GM21447 (cell line): Measurements from ENCODE around the gene BAIAP3.

Source experiments
- ATAC-seq: cut with Tn5 transposase; IDR thresholded peaks from one replicate; pipeline ENCODE4 v1.9.1; 2021; ENCODE audit not compliant: unreplicated experiment

The BAIAP3 gene

DNA sequence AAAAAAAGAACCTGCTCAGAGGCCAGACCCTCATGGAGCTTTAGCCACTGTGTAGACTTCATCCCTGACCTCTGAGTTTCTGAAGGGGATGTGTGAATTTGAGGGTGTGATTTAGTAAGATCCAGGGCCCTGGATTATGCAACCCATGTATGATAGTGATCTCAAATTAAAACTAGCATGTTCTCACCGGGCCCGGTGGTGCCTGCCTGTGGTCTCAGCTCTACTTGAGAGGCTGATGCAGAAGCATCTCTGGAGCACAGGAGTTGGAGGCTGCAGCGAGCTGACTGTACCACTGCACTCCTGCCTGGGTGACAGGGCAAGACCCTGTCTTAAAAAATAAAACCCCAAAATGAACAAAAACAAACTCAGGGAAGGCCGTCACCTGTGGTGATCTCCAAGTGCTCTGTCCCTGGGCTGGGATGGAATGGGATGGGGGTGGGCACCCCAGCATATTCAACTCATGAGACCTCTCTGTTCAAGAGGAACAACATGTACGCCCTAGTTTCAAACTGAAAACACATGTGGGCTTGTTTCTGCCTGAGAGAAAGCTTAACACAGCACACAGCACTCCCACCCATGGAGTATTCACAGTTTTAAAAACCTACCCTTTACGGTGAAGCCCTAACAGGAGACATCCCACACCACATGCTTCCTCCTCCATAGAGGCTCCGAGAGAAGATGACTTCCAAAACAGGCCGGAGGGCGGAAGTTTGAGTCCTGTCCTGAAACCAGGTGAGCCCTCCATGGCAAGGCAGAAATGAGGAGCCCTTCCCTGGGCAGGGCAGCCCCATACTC, 48.4 kb downstream of the BAIAP3 start:
- no peak for ATAC-seq

GRCh38 chr16:1383556-1383955, 50.1 kb downstream of the BAIAP3 start:
- ATAC-seq = no peak

- no peak for ATAC-seq
Measured at GRCh38 chr16:1385232-1385631, 51.8 kb downstream of the BAIAP3 start.

GRCh38 chr16:1387331-1387730, 53.9 kb downstream of the BAIAP3 start:
- ATAC-seq = no peak

DNA sequence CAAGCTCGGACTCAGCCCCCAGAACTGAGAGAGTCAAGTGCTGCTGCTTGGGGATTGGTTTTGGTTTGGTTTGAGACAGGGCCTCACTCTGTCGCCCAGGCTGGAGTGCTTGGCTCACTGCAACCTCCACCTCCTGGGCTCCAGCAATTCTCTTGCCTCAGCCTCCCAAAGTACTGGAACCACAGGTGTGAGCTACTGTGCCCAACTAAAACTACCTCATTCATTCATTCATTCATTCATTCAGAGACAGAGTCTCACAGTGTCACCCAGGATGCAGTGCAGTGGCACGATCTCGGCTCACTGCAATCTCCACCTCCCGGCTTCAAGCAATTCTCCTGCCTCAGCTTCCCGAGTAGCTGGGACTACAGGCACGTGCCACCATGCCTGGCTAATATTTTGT, 56.3 kb downstream of the BAIAP3 start:
- ATAC-seq = no peak

DNA sequence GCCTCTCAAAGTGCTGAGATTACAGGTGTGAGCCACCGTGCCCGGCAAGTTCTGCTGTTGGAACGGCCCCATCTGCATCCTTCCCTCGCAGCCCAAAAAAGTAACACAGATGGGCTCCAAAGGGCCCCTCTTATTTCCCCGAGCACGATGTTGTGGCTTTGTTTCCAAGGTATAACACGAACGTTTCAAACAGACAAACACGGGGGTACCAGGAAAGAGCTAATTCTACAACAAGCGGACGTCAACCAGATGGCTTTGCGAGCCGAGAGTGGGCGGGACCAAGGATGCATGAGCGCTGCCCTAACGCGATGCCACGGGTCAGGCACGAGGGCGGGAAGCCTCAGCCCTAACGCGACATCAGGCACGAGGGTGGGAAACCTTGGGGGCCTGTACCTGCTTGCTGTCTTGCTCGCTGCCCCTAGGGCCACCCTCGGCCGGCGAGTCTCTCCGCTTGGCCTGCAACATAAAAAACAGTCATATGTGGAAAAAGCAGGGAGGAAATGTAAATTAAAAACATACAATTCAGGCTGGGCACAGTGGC, 56.9 kb downstream of the BAIAP3 start:
- no peak for ATAC-seq

- ATAC-seq = no peak
Measured at GRCh38 chr16:1392826-1393225, 59.4 kb downstream of the BAIAP3 start.

GRCh38 chr16:1393613-1394176, 60.2 kb downstream of the BAIAP3 start:
- no peak for ATAC-seq

- no peak for ATAC-seq
Measured at GRCh38 chr16:1394367-1394951, 61.0 kb downstream of the BAIAP3 start.

GRCh38 chr16:1395444-1396031, 62.1 kb downstream of the BAIAP3 start:
- ATAC-seq = no peak

DNA sequence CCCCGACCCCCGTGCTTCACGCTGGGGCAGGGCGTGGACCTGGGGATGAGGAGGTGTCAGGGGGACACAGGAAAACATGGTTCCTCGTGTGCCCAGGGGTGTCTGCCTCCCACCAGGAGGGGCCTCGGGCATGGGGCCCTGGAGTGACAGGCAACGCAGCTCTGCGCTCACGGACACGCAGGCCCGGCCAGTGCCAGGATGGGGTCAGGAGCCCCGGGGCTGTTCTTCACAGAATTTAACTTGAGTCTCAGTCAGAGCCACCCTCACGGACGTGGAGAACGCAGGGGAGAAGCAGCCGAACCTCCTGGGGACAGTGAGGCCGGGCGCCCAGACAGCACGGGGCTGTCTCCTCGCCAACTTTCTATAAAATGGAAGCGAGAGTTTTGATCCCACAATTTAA, 64.3 kb downstream of the BAIAP3 start:
- ATAC-seq = no peak

GRCh38 chr16:1398351-1398750, 64.9 kb downstream of the BAIAP3 start:
- no peak for ATAC-seq
